BLaER1 treated with 17β-estradiol and CSF1 and Interleukin-3, amounts not matched to agents 10 nM and 100 nM (cell line): ENCODE measurements around the gene OBP2B.
"Not testable (repeated sequence)": the region's sequence is repeated elsewhere in the genome, so short reads cannot be mapped to it uniquely, and the experiment has no call there.

ENCODE experiments used
- H3K27ac ChIP-seq, 11 experiments: shearing (Covaris generic); formaldehyde crosslinking; 2 replicates each; pipeline ENCODE4 v1.8.1; 2022
- H3K27me3 ChIP-seq, 11 experiments: shearing (Covaris generic); formaldehyde crosslinking; 2 replicates each; pipeline ENCODE4 v1.8.1; 2022
- H3K36me3 ChIP-seq, 11 experiments: shearing (Covaris generic); formaldehyde crosslinking; 2 replicates each; pipeline ENCODE4 v1.8.1; 2022
- H3K4me1 ChIP-seq, 10 experiments: shearing (Covaris generic); formaldehyde crosslinking; 2 replicates each; pipeline ENCODE4 v1.8.1; 2022
- H3K4me2 ChIP-seq, 11 experiments: shearing (Covaris generic); formaldehyde crosslinking; 2 replicates each; pipeline ENCODE4 v1.8.1; 2022
- H3K4me3 ChIP-seq, 10 experiments: shearing (Covaris generic); formaldehyde crosslinking; 2 replicates each; pipeline ENCODE4 v1.8.1; 2022
- H3K9ac ChIP-seq, 11 experiments: shearing (Covaris generic); formaldehyde crosslinking; 2 replicates each; pipeline ENCODE4 v1.8.1; 2022
- H3K9me3 ChIP-seq, 11 experiments: shearing (Covaris generic); formaldehyde crosslinking; replicated peaks in 1 of 11; 2 replicates each; pipeline ENCODE4 v1.8.1; 2022
- H4K20me1 ChIP-seq, 11 experiments: shearing (Covaris generic); formaldehyde crosslinking; 2 replicates each; pipeline ENCODE4 v1.8.1; 2022
- Cebpa-rat ChIP-seq, 11 experiments: shearing (Covaris generic); IDR thresholded peaks; 2 replicates each; pipeline ENCODE4 v1.8.1; 2022

OBP2B gene

GRCh38 chr9:133252301-133253020, 43.4 kb upstream of the OBP2B start:
- peak overlapping the region in 9 of 11 experiments; percentile 4 to 61 (median 28); a peak in 13 of 22 replicates for H3K4me2 ChIP-seq
- peaks cover 0 to 10% (median 8%) of the 10 kb centered on the region in 11 experiments; a peak in 19 of 22 replicates for H3K9me3 ChIP-seq
- peaks cover 8 to 19% (median 14%) of the 10 kb centered on the region in 10 experiments; a peak in 15 of 20 replicates for H3K4me1 ChIP-seq
- TF ChIP-seq Cebpa-rat (IDR thresholded peaks at IDR 0.05): no peak
- no peaks in the 10 kb centered on the region for H3K27me3 ChIP-seq
- no peak overlapping the region for H3K9ac ChIP-seq
- H4K20me1 ChIP-seq: no peaks in the 10 kb centered on the region
- no peak overlapping the region for H3K4me3 ChIP-seq
- no peak overlapping the region for H3K27ac ChIP-seq
- no peaks in the 10 kb centered on the region for H3K36me3 ChIP-seq

- no peak for TF ChIP-seq Cebpa-rat (IDR thresholded peaks at IDR 0.05)
- Histone ChIP-seq H3K4me3 (no peak overlapping the region), H3K4me2 (peak overlapping the region in 9 of 11 experiments; percentile 4 to 61 (median 28); a peak in 11 of 22 replicates), H3K27me3 (no peaks in the 10 kb centered on the region), H3K9me3 (peaks cover 0 to 10% (median 8%) of the 10 kb centered on the region in 11 experiments; a peak in 19 of 22 replicates), H4K20me1 (no peaks in the 10 kb centered on the region; a peak in 1 of 22 replicates), H3K9ac (no peak overlapping the region), H3K27ac (no peak overlapping the region), H3K4me1 (peaks cover 8 to 17% (median 13%) of the 10 kb centered on the region in 10 experiments; a peak in 15 of 20 replicates), H3K36me3 (no peaks in the 10 kb centered on the region)
Measured at GRCh38 chr9:133251773-133252172, 42.7 kb upstream of the OBP2B start.

GRCh38 chr9:133251221-133251620, 42.2 kb upstream of the OBP2B start:
- H4K20me1 ChIP-seq, H3K4me3 ChIP-seq, H3K9me3 ChIP-seq, H3K9ac ChIP-seq, H3K27ac ChIP-seq, H3K27me3 ChIP-seq, H3K4me2 ChIP-seq, H3K36me3 ChIP-seq: not testable (repeated sequence)
- peaks cover 6 to 17% (median 10%) of the 10 kb centered on the region in 10 experiments; a peak in 14 of 20 replicates for H3K4me1 ChIP-seq

DNA sequence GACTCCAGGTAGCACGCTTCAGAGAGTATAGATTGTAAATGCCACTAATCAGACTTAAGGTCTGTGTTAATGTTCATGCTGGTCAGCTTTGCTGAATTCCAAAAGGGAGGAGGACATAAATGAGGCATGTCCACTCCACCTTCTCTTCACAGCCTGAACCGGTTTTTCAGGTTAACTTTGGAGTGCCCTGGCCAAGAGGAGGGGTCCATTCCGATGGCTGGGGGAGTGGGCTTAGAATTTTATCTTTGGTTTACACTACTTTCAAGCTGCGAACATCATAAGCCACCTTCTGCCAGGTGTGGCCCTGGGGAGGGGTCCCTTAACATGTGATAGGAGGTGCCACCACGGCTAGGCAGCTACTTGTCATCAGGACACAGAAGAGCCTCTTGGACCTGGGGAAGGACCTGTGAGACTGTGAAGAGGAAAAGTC, 41.7 kb upstream of the OBP2B start:
- no peaks in the 10 kb centered on the region for H3K27me3 ChIP-seq
- H3K36me3 ChIP-seq: no peaks in the 10 kb centered on the region
- no peaks in the 10 kb centered on the region; a peak in 1 of 22 replicates for H4K20me1 ChIP-seq
- no peak overlapping the region for H3K4me2 ChIP-seq
- H3K4me3 ChIP-seq: no peak overlapping the region
- H3K4me1 ChIP-seq: peaks cover 6 to 17% (median 10%) of the 10 kb centered on the region in 10 experiments; a peak in 14 of 20 replicates
- no peak for TF ChIP-seq Cebpa-rat (IDR thresholded peaks at IDR 0.05)
- H3K27ac ChIP-seq: no peak overlapping the region
- no peak overlapping the region for H3K9ac ChIP-seq
- H3K9me3 ChIP-seq: peaks cover 0 to 10% (median 8%) of the 10 kb centered on the region in 11 experiments; a peak in 19 of 22 replicates

GRCh38 chr9:133249337-133249736, 40.3 kb upstream of the OBP2B start:
- no peaks in the 10 kb centered on the region for H3K27me3 ChIP-seq
- H3K4me1 ChIP-seq: peaks cover 6 to 17% (median 10%) of the 10 kb centered on the region in 10 experiments; a peak in 14 of 20 replicates
- H3K4me2 ChIP-seq: no peak overlapping the region
- TF ChIP-seq Cebpa-rat (IDR thresholded peaks at IDR 0.05): no peak
- H4K20me1 ChIP-seq: no peaks in the 10 kb centered on the region; a peak in 1 of 22 replicates
- no peak overlapping the region for H3K9ac ChIP-seq
- peaks cover 0 to 7% (median 5%) of the 10 kb centered on the region in 11 experiments; a peak in 18 of 22 replicates for H3K9me3 ChIP-seq
- H3K4me3 ChIP-seq: no peak overlapping the region
- no peak overlapping the region for H3K27ac ChIP-seq
- H3K36me3 ChIP-seq: no peaks in the 10 kb centered on the region

GRCh38 chr9:133248726-133249295, 39.8 kb upstream of the OBP2B start:
- TF ChIP-seq Cebpa-rat (IDR thresholded peaks at IDR 0.05): no peak
- Histone ChIP-seq H3K27me3 (no peaks in the 10 kb centered on the region), H3K4me1 (peaks cover 6 to 17% (median 10%) of the 10 kb centered on the region in 10 experiments; a peak in 14 of 20 replicates), H3K4me3 (no peak overlapping the region), H3K9me3 (peaks cover 0 to 1% (median 0%) of the 10 kb centered on the region in 11 experiments; a peak in 5 of 22 replicates), H4K20me1 (no peaks in the 10 kb centered on the region; a peak in 1 of 22 replicates), H3K9ac (no peak overlapping the region), H3K36me3 (no peaks in the 10 kb centered on the region), H3K27ac (no peak overlapping the region), H3K4me2 (no peak overlapping the region)

DNA sequence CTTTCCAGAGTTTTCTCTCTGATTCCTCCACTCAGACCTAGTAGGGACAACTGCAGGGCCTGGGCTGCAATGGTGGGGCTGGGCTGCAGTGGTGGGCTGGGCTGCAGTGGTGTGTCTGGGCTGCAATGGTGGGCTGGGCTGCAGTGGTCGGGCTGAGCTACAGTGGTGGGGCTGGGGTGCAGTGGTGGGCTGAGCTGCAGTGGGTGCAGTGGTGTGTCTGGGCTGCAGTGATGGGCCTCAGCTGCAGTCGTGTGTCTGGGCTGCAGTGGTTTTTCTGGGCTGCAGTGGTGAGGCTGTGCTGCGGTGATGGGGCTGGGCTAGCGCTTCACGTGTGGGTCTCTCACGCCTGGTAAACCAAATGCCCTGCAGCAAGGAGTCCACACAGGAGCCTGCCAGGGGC, 38.6 kb upstream of the OBP2B start:
- no peaks in the 10 kb centered on the region for H3K9me3 ChIP-seq
- no peak overlapping the region for H3K4me2 ChIP-seq
- no peaks in the 10 kb centered on the region for H3K27me3 ChIP-seq
- no peak overlapping the region for H3K4me3 ChIP-seq
- H3K27ac ChIP-seq: no peak overlapping the region
- no peak overlapping the region for H3K9ac ChIP-seq
- H3K4me1 ChIP-seq: peaks cover 6 to 11% (median 9%) of the 10 kb centered on the region in 10 experiments; a peak in 14 of 20 replicates
- H4K20me1 ChIP-seq: no peaks in the 10 kb centered on the region; a peak in 1 of 22 replicates
- H3K36me3 ChIP-seq: no peaks in the 10 kb centered on the region
- no peak for TF ChIP-seq Cebpa-rat (IDR thresholded peaks at IDR 0.05)

GRCh38 chr9:133246991-133247390, 37.9 kb upstream of the OBP2B start:
- TF ChIP-seq Cebpa-rat (IDR thresholded peaks at IDR 0.05): no peak
- H3K4me1 ChIP-seq: peaks cover 3 to 5% (median 4%) of the 10 kb centered on the region in 10 experiments; a peak in 14 of 20 replicates
- no peak overlapping the region for H3K4me2 ChIP-seq
- H3K36me3 ChIP-seq: no peaks in the 10 kb centered on the region
- no peaks in the 10 kb centered on the region for H3K9me3 ChIP-seq
- no peak overlapping the region for H3K4me3 ChIP-seq
- H3K27ac ChIP-seq: no peak overlapping the region
- no peaks in the 10 kb centered on the region for H3K27me3 ChIP-seq
- H3K9ac ChIP-seq: no peak overlapping the region
- H4K20me1 ChIP-seq: no peaks in the 10 kb centered on the region; a peak in 1 of 22 replicates

GRCh38 chr9:133246562-133246961, 37.5 kb upstream of the OBP2B start:
- no peaks in the 10 kb centered on the region for H3K9me3 ChIP-seq
- H3K4me1 ChIP-seq: peaks cover 0 to under 1% (median 0%) of the 10 kb centered on the region in 10 experiments; a peak in 3 of 20 replicates
- H3K4me3 ChIP-seq: no peak overlapping the region
- no peak overlapping the region for H3K9ac ChIP-seq
- no peaks in the 10 kb centered on the region; a peak in 1 of 22 replicates for H4K20me1 ChIP-seq
- no peak for TF ChIP-seq Cebpa-rat (IDR thresholded peaks at IDR 0.05)
- no peak overlapping the region for H3K27ac ChIP-seq
- no peaks in the 10 kb centered on the region for H3K27me3 ChIP-seq
- no peak overlapping the region for H3K4me2 ChIP-seq
- no peaks in the 10 kb centered on the region for H3K36me3 ChIP-seq
